Panc1 (cell line): ENCODE data around the gene VPS51. TPM values are rescaled to one million over a fixed set of nuclear protein-coding genes. Genes with fewer than 3 reads are reported as not detected.

ENCODE experiments used
- ATAC-seq: fragments of 200-7000 bp; cut with Tn5 transposase; 2 replicates; pipeline ENCODE4 v1.9.1; 2020; ENCODE audit warnings: mild to moderate bottlenecking, moderate library complexity
- BruUV-seq: library from RNA; stranded (reverse); fragments of 400-500 nt; replicated peaks from 2 replicates; lab custom pipeline; 2021; lab: Mats Ljungman, UMichigan
- CTCF ChIA-PET: fragments of 300-600 bp; sonication (Branson Sonifier 250); formaldehyde crosslinking; loops from one replicate; lab custom pipeline; 2022; ENCODE audit warnings: antibody characterized with exemption; lab: Charles Lee
- POLR2A ChIA-PET: fragments of 300-600 bp; sonication (Branson Sonifier 250); formaldehyde crosslinking; loops from one replicate; lab custom pipeline; 2022; ENCODE audit warnings: antibody characterized with exemption; lab: Charles Lee
- DNase-seq: peaks from one replicate; pipeline ENCODE4 v3.0.0-alpha.2; 2010; ENCODE audit warnings: low read depth, low spot score
- H3K27ac ChIP-seq: 2 replicates; pipeline ENCODE4 v1.5.1; 2011; ENCODE audit warnings: mild to moderate bottlenecking, low read length, inconsistent platforms
- H3K27me3 ChIP-seq: fragments of 200-500 bp; sonication (Bioruptor generic); 2 replicates; pipeline ENCODE4 v1.6.0; 2014; ENCODE audit warnings: low read length, inconsistent platforms; ENCODE audit not compliant: control insufficient read depth, insufficient read depth
- H3K36me3 ChIP-seq: fragments of 200-500 bp; sonication (Bioruptor generic); 2 replicates; pipeline ENCODE4 v1.5.1; 2014; ENCODE audit warnings: inconsistent platforms, mild to moderate bottlenecking, low read length, moderate library complexity; ENCODE audit not compliant: control insufficient read depth, insufficient read depth
- H3K4me1 ChIP-seq: 2 replicates; pipeline ENCODE4 v1.5.1; 2011; ENCODE audit warnings: inconsistent platforms, mild to moderate bottlenecking, low read length, moderate library complexity; ENCODE audit not compliant: control insufficient read depth, insufficient read depth
- H3K4me3 ChIP-seq, 2 experiments: 2 replicates each; pipeline ENCODE4 v1.5.1; 2011 to 2012; ENCODE audit warnings: low read depth in 2 of 2, low read length in 2 of 2, mild to moderate bottlenecking in 2 of 2, inconsistent platforms in 1 of 2, moderate library complexity in 1 of 2
- H3K9me3 ChIP-seq: fragments of 200-500 bp; sonication (Bioruptor generic); 2 replicates; pipeline ENCODE4 v1.5.1; 2014; ENCODE audit warnings: low read depth, mild to moderate bottlenecking, inconsistent platforms, low read length, moderate library complexity; ENCODE audit not compliant: control insufficient read depth, insufficient read depth
- CTCF ChIP-seq: fragments of 450-650 bp; IDR thresholded peaks from 2 replicates; pipeline ENCODE4 v1.5.1; 2017; ENCODE audit warnings: mild to moderate bottlenecking
- POLR2AphosphoS5 ChIP-seq: IDR thresholded peaks from 2 replicates; pipeline ENCODE4 v1.6.1; 2012; ENCODE audit warnings: mild to moderate bottlenecking, low read depth, low read length, moderate library complexity
- REST ChIP-seq, 2 experiments: IDR thresholded peaks; 2 replicates each; pipeline ENCODE4 v1.6.1; 2011 to 2012; ENCODE audit warnings: low read depth in 2 of 2, control low read depth in 1 of 2, low read length in 1 of 2, mild to moderate bottlenecking in 1 of 2, moderate library complexity in 1 of 2; ENCODE audit not compliant: insufficient read depth in 1 of 2
- SIN3A ChIP-seq: IDR thresholded peaks from 2 replicates; pipeline ENCODE4 v1.6.1; 2012; ENCODE audit warnings: low read depth, mild to moderate bottlenecking, low read length, moderate library complexity, borderline replicate concordance; ENCODE audit not compliant: insufficient read depth
- TCF7L2 ChIP-seq: IDR thresholded peaks from 2 replicates; pipeline ENCODE4 v1.6.1; 2011; ENCODE audit warnings: mild to moderate bottlenecking, low read depth, low read length, inconsistent platforms
- in situ Hi-C: cut with HindIII; loops from 2 replicates; pipeline ENCODE4 v1.10.0; 2016; ENCODE audit warnings: low sequenced_read_pairs, low pct_unique_long_range_greater_than_20kb
- intact Hi-C: fragments of 100-400 bp; cut with micrococcal nuclease; formaldehyde crosslinking; loops from one replicate; pipeline ENCODE4 v1.10.0; 2022; ENCODE audit not compliant: unreplicated experiment
- total RNA-seq: library from RNA; stranded (reverse); gene quantifications from one replicate; pipeline ENCODE4 v1.2.1, GENCODE V29; 2021; ENCODE audit not compliant: unreplicated experiment

Gene VPS51
- total RNA-seq, 1 experiment from 2014 or later, result 101 TPM

- H3K36me3 ChIP-seq, result no peaks in the 10 kb centered on the region
- H3K4me3 ChIP-seq, result no peak overlapping the region
- no peak overlapping the region for H3K27ac ChIP-seq
- no peaks in the 10 kb centered on the region for H3K9me3 ChIP-seq
- CTCF ChIA-PET, result no interaction called here
- ATAC-seq (no peak), DNase-seq (no peak)
- in situ Hi-C loops (no loop called here), intact Hi-C loops (no loop called here)
- no TSS peak for BruUV-seq
- no peaks in the 10 kb centered on the region for H3K27me3 ChIP-seq
- peaks cover 14% of the 10 kb centered on the region for H3K4me1 ChIP-seq
- TF ChIP-seq POLR2AphosphoS5 (no peak), CTCF (no peak), TCF7L2 (no peak)
- POLR2A ChIA-PET, result interaction anchor here (0.6 kb wide), 1 partner anchor 24 kb away, joined by 3 read pairs; no protein-coding TSS in a partner anchor
Observed at GRCh38 chr11:65104628-65105027, 8.6 kb downstream of the VPS51 start.

- Histone ChIP-seq H3K27ac (no peak overlapping the region), H3K4me3 (no peak overlapping the region), H3K36me3 (no peaks in the 10 kb centered on the region), H3K4me1 (peaks cover 19% of the 10 kb centered on the region), H3K9me3 (no peaks in the 10 kb centered on the region), H3K27me3 (no peaks in the 10 kb centered on the region)
- no peak for TF ChIP-seq REST (IDR thresholded peaks at IDR 0.05; ENCODE audit: insufficient read depth in 1 of 2, low read depth in 2 of 2, low read length in 1 of 2)
- no peak for TF ChIP-seq POLR2AphosphoS5
- TF ChIP-seq TCF7L2, result no peak
- no peak for TF ChIP-seq SIN3A
- no peak for TF ChIP-seq CTCF
- DNase-seq, result no peak
- CTCF ChIA-PET, result no interaction called here
- POLR2A ChIA-PET, result no interaction called here
- no peak for ATAC-seq
- in situ Hi-C loops, result no loop called here
- no TSS peak for BruUV-seq
- intact Hi-C loops, result no loop called here
Observed at GRCh38 chr11:65107078-65107477, 11.1 kb downstream of the VPS51 start.
